HG02759 (cell line): ENCODE measurements around the gene CNBD2.
"Not testable (repeated sequence)": the region's sequence is repeated elsewhere in the genome, so short reads cannot be mapped to it uniquely, and the experiment has no call there.

Source experiments
- ATAC-seq: cut with Tn5 transposase; IDR thresholded peaks from one replicate; pipeline ENCODE4 v1.9.1; 2021; ENCODE audit warnings: mild to moderate bottlenecking, moderate library complexity; ENCODE audit not compliant: unreplicated experiment

Gene CNBD2

DNA sequence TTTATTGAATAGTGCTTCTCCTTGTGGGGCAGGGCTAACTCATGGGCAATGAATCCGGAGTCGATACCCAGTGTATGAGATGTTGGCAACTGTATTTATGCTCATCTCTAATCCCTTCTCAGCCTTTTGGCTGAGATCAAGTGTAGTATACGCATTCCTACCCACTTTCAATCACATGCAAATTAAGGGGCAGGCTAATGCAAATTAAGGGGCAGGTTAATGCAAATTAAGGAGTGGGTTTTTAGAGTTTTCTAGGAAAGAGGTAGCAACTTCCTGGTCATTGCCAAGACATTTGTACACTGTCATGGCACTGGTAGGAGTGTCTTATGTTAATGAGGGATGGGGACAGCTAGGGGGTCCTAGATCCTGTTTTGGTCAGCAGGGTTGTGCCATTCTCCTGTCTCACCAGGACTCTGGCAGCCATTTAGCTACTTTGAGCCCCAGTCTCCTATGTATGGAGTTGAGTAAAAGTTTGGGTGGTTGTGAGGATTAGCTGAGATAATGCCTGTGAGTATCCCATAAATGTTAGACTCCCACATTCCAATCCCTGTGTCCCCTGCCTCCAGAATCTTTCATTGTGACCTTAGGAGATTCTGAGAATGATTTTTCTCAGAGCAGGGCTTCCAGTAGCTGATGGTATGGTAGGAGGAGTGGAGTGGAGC lies at the start of gene CNBD2:
CNBD2 (plus strand) TSS at position 612 of the 662 bp plus-strand sequence. CDS start 173 bp downstream, outside the sequence.
- no peak for ATAC-seq

- ATAC-seq: no peak
Measured at GRCh38 chr20:35920523-35920922, 47.9 kb upstream of the CNBD2 start.

GRCh38 chr20:35929301-35929700 lies 39.1 kb upstream of the CNBD2 start:
- ATAC-seq: no peak

- ATAC-seq: no peak
Measured at GRCh38 chr20:35934050-35934449, 34.3 kb upstream of the CNBD2 start.

DNA sequence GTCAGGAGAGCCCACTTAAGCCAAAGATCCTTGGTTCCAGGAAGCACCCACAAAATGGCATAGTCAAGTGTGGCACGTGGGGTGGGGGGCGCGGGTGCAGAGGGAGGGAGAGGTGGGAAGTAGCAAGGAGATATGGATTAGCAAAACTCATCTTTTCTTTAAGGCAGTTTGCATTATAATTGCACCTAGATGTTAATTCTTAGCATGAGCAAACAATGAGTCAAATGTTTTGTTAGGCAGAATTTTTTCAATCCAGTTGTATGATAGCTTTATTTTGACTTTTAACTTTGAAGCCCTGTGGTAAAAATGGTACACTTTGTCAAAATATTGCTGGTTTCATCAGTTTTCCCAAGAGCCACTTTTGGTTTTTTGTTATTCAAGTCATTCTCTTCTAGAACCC lies 29.1 kb upstream of the CNBD2 start:
- no peak for ATAC-seq

- ATAC-seq: no peak
Measured at GRCh38 chr20:35941620-35942019, 26.8 kb upstream of the CNBD2 start.

- ATAC-seq: no peak
Measured at GRCh38 chr20:35942243-35942642, 26.1 kb upstream of the CNBD2 start.

GRCh38 chr20:35947489-35947888 lies 20.9 kb upstream of the CNBD2 start:
- no peak for ATAC-seq

DNA sequence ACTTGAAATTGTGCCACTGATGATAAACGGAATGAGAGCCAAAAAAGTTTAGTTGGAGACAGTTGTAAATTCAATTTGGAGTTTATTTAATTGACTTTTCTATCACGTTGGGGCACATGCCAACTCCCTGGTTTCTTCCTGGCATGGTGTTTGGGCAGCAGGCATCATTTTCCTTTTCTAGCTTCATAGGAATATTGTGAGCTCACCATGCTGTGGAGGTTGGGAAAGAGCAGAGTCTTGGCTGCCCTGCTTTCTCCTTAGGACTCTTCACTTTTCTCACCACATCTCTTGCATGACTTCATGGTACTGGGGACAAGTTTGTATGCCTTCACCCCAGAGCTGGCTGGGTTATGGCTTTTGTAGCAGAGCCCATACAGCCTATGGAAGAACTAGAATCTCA lies 20.5 kb upstream of the CNBD2 start:
- ATAC-seq: no peak

- no peak for ATAC-seq
Measured at GRCh38 chr20:35950093-35950492, 18.3 kb upstream of the CNBD2 start.

GRCh38 chr20:35952080-35952479 lies 16.3 kb upstream of the CNBD2 start:
- ATAC-seq: not testable (repeated sequence)

DNA sequence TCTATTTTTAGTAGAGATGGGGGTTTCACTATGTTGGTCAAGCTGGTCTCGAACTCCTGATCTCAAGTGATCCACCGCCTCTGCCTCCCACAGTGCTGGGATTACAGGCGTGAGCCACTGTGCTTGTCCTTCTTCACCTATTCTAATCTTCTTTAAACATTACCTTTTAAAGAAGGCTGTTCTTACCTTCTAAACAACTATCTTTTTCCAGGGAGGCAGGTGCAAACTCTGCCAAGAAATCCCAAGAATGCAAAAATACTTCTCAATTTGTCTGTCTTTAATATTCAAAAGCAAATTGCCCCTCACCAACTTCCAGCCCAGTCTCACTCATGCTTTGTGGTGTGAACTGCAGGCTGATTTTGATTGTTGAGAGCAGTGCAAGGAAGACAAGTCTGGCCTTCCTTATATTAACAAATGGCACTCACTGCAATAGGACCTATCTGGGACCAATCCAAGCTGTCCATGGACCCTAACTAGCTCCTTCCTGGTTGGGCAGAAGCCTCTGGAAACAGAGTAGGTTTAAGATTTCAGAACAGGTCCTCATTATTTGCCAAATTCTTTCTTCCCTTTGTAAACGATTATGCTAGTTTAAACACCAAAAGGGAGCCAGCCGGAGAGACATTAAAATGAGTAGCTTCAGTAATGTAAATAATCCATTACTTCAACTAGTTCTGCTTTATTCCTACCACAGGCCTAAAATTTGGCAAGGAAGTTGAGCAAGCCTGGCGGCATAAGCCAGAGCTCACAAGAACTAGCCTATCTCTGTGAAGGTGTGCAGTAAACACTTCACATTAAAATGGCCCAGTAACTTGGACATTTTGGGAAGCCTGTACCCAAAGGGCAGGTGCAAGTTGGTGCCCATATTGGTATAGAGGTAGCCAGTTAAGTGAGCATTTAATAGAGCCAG lies 15.7 kb upstream of the CNBD2 start:
- no peak for ATAC-seq

- peak; percentile 21 for ATAC-seq
Measured at GRCh38 chr20:35953387-35954199, 14.8 kb upstream of the CNBD2 start.

DNA sequence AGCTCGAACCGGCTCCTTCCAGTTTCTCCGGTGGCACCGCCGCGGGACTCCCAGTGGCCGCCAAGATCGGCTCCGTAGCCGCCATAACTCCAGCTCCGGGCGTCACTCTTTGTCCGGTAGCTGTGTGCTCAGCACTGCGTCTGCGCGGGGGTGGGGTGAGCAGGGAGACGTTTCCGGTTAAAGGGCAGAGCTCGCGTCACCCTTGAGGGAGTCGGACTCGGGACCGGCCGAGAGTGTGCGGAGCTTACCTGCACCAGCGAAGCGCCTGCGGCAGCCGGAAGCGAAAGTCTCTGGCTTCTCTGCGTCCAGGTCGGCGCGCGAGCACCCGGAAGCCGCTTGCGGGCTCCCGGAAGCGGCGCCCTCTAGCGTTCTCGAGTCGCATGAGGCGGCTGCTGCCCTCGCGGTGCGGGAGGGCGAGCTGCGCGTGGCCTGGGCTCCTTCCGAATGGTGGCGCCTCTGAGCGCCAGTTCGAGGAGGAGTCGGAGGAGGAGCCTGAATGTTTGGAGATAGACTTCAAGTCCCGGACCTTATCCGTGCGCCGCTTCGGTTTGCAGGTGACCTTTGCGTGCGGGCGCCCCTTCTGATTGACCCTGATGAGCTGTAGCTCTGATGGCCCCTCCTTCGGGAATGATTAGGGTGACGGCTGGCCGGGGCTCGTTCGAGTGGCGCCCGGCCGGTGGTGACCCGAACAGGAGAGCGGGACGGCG lies 14.0 kb upstream of the CNBD2 start, which contains the start of gene SCAND1:
SCAND1 (minus strand) TSS at position 303 of the 707 bp plus-strand sequence; CDS start at position 85, 218 bp downstream.
- peak; percentile 93 for ATAC-seq

GRCh38 chr20:35954907-35955251 lies 13.5 kb upstream of the CNBD2 start:
- no peak for ATAC-seq

DNA sequence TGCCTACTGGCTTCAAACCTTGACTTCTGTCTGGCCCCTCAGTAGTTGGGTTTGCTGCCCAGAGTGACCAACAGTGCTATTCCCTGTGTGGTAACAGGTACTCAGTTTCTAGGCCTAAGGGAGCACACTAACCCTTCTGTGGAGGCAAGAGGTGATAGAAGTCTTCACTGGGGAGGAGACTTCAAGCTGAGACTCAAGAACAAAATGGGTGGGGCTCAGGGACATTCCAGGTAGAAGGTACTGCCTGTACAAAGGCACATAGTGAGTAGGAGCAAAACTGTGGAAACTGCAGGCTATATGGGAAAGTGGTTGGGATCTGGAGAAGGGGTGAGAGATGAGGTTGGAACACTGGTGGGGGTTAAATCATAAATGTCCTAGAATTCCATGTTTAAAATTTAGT lies 11.8 kb upstream of the CNBD2 start:
- no peak for ATAC-seq

DNA sequence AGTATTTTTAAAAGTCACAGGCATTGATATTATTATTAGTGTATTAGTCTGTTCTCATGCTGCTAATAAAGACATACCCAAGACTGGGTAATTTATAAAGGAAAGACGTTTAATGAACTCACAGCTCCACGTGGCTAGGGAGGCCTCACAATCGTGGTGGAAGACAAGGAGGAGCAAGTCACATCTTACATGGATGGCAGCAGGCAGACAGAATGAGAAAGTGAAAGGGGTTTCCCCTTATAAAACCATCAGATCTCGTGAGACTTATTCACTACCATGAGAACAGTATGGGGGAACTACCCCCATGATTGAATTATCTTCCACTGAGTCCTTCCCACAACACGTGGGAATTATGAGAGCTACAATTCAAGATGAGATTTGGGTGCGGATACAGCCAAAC lies 9.1 kb upstream of the CNBD2 start:
- not testable (repeated sequence) for ATAC-seq

- ATAC-seq: no peak
Measured at GRCh38 chr20:35963878-35964277, 4.5 kb upstream of the CNBD2 start.

- no peak for ATAC-seq
Measured at GRCh38 chr20:35968930-35969329, 540 bp downstream of the CNBD2 start.

DNA sequence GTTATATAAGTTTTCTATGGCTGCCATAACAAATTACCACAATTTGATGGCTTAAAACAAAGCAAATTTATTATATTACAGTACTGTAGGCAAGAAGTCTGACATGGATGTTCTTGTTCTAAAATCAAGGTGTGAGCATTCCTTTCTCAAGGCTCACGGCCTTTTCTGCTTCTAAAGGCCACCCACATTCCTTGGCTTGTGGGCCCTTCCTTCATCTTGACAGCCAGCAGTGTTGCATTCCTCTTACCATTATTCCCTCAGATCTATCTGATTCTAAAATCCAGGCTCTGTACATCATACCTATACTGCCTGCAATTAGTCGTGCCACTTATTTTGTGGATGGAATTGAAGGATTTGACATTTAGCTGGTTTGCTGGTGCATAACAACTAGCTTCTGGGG lies 3.6 kb downstream of the CNBD2 start:
- no peak for ATAC-seq

DNA sequence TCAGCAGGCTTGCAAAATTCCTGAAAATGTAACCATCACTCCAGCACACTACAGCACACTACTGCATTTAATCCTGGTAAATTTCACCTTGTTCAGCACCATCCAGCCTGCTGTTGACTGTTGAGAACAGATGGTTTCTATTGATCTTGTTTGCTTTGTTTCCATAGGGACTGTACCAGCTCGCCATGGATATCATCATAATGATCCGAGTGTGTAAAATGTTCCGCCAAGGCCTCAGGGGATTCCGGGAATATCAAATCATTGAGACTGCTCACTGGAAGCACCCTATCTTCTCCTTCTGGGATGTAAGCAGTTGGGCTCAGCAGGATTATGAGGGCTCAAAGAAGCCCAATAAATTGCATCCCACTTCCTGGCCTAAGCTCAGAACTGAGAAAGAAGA lies 4.1 kb downstream of the CNBD2 start:
- ATAC-seq: no peak
